AG10803 (cell line): ENCODE data around the gene SMG5.
"Not testable (repeated sequence)": the region's sequence is repeated elsewhere in the genome, so short reads cannot be mapped to it uniquely, and the experiment has no call there.

Experiments
- DNase-seq: peaks from one replicate; pipeline ENCODE4 v3.0.0; 2010; ENCODE audit warnings: low read depth
- H3K4me3 ChIP-seq: 2 replicates; pipeline ENCODE4 v1.5.1; 2011; ENCODE audit warnings: mild to moderate bottlenecking, low read length, control low read depth
- CTCF ChIP-seq: conservative IDR thresholded peaks from 2 replicates; pipeline ENCODE4 v1.5.1; 2011; ENCODE audit warnings: mild to moderate bottlenecking, low read length, control low read depth, inconsistent platforms

SMG5 gene, protein sequence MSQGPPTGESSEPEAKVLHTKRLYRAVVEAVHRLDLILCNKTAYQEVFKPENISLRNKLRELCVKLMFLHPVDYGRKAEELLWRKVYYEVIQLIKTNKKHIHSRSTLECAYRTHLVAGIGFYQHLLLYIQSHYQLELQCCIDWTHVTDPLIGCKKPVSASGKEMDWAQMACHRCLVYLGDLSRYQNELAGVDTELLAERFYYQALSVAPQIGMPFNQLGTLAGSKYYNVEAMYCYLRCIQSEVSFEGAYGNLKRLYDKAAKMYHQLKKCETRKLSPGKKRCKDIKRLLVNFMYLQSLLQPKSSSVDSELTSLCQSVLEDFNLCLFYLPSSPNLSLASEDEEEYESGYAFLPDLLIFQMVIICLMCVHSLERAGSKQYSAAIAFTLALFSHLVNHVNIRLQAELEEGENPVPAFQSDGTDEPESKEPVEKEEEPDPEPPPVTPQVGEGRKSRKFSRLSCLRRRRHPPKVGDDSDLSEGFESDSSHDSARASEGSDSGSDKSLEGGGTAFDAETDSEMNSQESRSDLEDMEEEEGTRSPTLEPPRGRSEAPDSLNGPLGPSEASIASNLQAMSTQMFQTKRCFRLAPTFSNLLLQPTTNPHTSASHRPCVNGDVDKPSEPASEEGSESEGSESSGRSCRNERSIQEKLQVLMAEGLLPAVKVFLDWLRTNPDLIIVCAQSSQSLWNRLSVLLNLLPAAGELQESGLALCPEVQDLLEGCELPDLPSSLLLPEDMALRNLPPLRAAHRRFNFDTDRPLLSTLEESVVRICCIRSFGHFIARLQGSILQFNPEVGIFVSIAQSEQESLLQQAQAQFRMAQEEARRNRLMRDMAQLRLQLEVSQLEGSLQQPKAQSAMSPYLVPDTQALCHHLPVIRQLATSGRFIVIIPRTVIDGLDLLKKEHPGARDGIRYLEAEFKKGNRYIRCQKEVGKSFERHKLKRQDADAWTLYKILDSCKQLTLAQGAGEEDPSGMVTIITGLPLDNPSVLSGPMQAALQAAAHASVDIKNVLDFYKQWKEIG

DNA sequence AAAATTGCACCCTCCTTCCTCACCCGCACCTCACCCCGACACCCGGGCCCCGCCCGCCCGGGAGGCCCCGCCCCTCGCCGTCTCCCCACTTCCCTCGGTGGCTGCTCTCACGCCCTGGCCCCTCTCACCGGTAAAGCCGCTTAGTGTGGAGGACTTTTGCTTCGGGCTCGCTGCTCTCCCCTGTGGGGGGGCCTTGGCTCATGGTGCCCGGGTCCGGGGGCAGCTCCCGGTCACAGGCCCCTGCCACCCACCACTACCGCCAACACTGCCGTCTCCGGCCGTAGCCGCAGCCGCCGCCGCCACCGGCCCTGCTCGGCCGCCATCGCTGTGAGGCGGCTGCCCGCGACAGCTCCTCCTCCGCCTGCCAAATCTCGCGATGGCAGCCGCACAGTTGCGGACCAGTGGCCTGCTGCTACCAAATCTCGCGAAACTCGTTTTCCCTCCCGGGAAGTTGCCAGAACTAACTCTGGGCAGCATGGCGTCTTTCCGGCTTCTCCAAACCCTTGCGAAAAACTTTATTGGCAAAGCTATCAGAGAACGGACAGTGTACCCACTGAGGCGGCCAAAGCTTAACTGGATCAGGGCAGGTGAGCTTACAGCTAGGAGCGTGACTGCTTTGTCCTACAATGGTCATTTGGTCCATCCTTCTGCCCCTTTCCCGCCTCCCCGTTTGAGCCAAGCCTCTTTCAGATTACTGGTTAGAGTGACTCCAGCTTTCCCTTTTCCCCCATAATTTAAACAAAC is at the start of gene SMG5:
TSS of gene SMG5 (minus strand) at position 347 of the 744 bp plus-strand sequence. CDS start at position 202, 145 bp downstream.
- TF ChIP-seq CTCF, result no peak
- H3K4me3 ChIP-seq, result peak within 1 kb of the TSS; percentile 96
- peak; percentile 98 for DNase-seq

GRCh38 chr1:156323179-156323578 is 40.6 kb upstream of the SMG5 start:
- DNase-seq, H3K4me3 ChIP-seq: not testable (repeated sequence)

DNA sequence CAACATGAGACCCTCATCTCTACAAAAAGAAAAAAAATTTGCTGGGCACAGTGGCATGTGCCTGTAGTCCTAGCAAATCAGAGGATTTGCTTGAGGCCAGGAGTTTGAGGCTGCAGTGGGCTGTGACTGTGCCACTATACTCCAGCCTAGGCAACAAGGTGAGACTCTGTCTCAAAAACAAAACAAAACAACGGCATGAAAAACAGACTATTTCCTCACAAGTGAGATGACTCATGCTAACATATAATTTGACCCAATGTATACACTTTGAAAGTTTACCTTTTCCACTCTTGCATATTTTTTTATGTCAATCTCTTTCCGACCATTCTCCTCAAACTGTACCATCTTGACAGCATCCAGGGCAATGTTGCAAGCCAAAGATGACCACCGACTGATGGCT is 37.9 kb upstream of the SMG5 start:
- no peak for DNase-seq
- H3K4me3 ChIP-seq, result no peak overlapping the region
- TF ChIP-seq CTCF, result no peak

- no peak overlapping the region for H3K4me3 ChIP-seq
- DNase-seq, result peak; percentile 38
- peak; percentile 63 for TF ChIP-seq CTCF
These were observed 37.0 kb upstream of the SMG5 start for GRCh38 chr1:156319664-156320063.

GRCh38 chr1:156316909-156317308 is 34.3 kb upstream of the SMG5 start:
- TF ChIP-seq CTCF, result no peak
- no peak for DNase-seq
- H3K4me3 ChIP-seq, result no peak overlapping the region

GRCh38 chr1:156310962-156311361 is 28.3 kb upstream of the SMG5 start:
- no peak for TF ChIP-seq CTCF
- no peak overlapping the region for H3K4me3 ChIP-seq
- peak; percentile 68 for DNase-seq

GRCh38 chr1:156308078-156308477 is 25.5 kb upstream of the SMG5 start:
- no peak overlapping the region for H3K4me3 ChIP-seq
- DNase-seq, result peak; percentile 40
- TF ChIP-seq CTCF, result no peak
